HG02884 (cell line): ENCODE measurements around the gene ODF2.
"Not testable (repeated sequence)": the region's sequence is repeated elsewhere in the genome, so short reads cannot be mapped to it uniquely, and the experiment has no call there.

ENCODE experiments used
- ATAC-seq: cut with Tn5 transposase; IDR thresholded peaks from one replicate; pipeline ENCODE4 v1.9.1; 2021; ENCODE audit warnings: mild to moderate bottlenecking, moderate library complexity; ENCODE audit not compliant: unreplicated experiment

The ODF2 gene

GRCh38 chr9:128482186-128482585 lies 26.4 kb downstream of the ODF2 start:
- no peak for ATAC-seq

GRCh38 chr9:128484686-128485413 lies 29.0 kb downstream of the ODF2 start:
- ATAC-seq: no peak

- no peak for ATAC-seq
Observed at GRCh38 chr9:128485414-128485855, 29.6 kb downstream of the ODF2 start.

- no peak for ATAC-seq
Observed at GRCh38 chr9:128486201-128486600, 30.4 kb downstream of the ODF2 start.

GRCh38 chr9:128493424-128493823 lies 37.6 kb downstream of the ODF2 start:
- no peak for ATAC-seq

- ATAC-seq: no peak
Observed at GRCh38 chr9:128494108-128494745, 38.4 kb downstream of the ODF2 start.

- no peak for ATAC-seq
Observed at GRCh38 chr9:128494746-128495129, 38.9 kb downstream of the ODF2 start.

- no peak for ATAC-seq
Observed at GRCh38 chr9:128495296-128495695, 39.5 kb downstream of the ODF2 start.

- ATAC-seq: no peak
Observed at GRCh38 chr9:128495804-128496417, 40.1 kb downstream of the ODF2 start.

- ATAC-seq: no peak
Observed at GRCh38 chr9:128497824-128498610, 42.2 kb downstream of the ODF2 start.

GRCh38 chr9:128498911-128499310 lies 43.1 kb downstream of the ODF2 start:
- no peak for ATAC-seq

GRCh38 chr9:128499920-128500319 lies 44.1 kb downstream of the ODF2 start:
- no peak for ATAC-seq

- ATAC-seq: not testable (repeated sequence)
Observed at GRCh38 chr9:128503415-128503825, 47.6 kb downstream of the ODF2 start.

GRCh38 chr9:128503870-128504269 lies 48.1 kb downstream of the ODF2 start:
- ATAC-seq: no peak

- ATAC-seq: peak; percentile 77
Observed at GRCh38 chr9:128504485-128505413, 48.9 kb downstream of the ODF2 start, which contains the start of gene GLE1. GLE1 (plus strand) TSS chr9:128504719; CDS start chr9:128504806, 87 bp downstream.

GRCh38 chr9:128505414-128505765 lies 49.6 kb downstream of the ODF2 start:
- ATAC-seq: no peak

- not testable (repeated sequence) for ATAC-seq
Observed at GRCh38 chr9:128505906-128506305, 50.1 kb downstream of the ODF2 start.

GRCh38 chr9:128512820-128513219 lies 57.0 kb downstream of the ODF2 start:
- ATAC-seq: no peak

GRCh38 chr9:128521956-128522355 lies 66.2 kb downstream of the ODF2 start:
- no peak for ATAC-seq
